GM18951 (cell line): Measurements from ENCODE around the gene OSBPL10.

ENCODE experiments used
- POLR2A ChIP-seq: IDR thresholded peaks from 4 replicates; pipeline ENCODE4 v1.6.1; 2011; ENCODE audit warnings: mild to moderate bottlenecking; ENCODE audit not compliant: insufficient read length, insufficient read depth; ENCODE audit errors: extremely low read depth
- in situ Hi-C: fragments of 300-500 bp; cut with MboI; formaldehyde crosslinking; loops from one replicate; pipeline ENCODE4 v1.12.0; 2022; ENCODE audit warnings: low sequenced_read_pairs, mixed read lengths, inconsistent platforms; ENCODE audit not compliant: unreplicated experiment

Gene OSBPL10

DNA sequence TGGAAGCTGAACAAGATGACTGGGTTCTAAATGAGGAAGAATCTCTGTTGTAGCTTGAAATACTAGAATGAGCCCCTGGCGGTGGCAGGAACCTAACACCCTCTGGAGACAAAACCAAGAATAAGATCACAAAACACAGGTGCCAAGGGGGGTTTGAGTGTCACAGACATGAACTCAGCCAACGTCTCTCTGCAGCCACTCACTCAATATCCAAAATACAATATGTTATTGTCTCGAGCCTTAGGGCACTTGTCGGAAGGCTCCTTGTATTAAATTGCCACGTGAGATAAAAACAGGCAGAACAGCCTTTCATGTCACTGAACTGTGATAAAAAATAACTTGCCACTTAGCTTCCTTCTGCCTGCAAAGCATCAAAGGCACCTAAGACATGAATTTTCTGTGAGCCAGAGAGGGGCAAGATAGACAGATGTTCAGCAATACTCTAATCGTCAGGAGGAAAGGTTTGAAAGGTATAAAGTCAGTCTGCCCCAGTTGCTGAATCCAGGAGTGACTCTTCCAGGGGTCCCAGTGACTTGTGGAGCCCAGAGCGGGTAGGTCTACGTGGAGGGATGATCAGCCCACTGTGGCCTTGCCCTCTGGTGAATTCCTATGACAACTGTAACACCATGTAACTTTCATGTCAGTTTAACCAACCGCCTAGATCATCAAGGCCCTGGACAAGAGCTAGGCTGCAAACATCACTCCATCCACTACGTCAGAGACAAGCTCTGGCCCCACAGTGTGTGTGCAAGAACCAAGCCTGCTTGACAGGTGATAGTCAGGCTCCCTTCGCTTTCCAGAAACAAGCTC, 165.2 kb downstream of the OSBPL10 start:
- no peak for TF ChIP-seq POLR2A

DNA sequence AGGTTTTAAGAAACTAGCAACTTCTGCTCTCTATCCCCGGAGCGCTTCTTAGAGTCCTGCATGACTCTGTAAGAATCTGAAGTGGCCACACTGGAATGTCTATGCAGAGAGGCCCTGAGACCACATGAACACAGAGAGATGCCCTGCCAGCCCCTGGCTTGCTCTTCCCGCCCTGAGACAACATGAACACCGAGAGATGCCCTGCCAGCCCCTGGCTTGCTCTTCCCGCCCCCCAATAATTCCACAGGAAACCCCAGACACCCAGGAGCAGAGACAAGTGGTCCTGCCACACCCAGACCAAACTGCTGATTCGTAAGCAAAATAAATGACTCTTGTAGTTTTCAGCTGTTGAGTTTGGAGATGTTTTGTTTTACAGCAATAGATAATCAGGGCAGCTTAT, 166.1 kb downstream of the OSBPL10 start:
- in situ Hi-C loops: no loop called here
- no peak for TF ChIP-seq POLR2A

More for the DNA sequence above, 165.2 kb downstream of the OSBPL10 start:
- in situ Hi-C loops: no loop called here

DNA sequence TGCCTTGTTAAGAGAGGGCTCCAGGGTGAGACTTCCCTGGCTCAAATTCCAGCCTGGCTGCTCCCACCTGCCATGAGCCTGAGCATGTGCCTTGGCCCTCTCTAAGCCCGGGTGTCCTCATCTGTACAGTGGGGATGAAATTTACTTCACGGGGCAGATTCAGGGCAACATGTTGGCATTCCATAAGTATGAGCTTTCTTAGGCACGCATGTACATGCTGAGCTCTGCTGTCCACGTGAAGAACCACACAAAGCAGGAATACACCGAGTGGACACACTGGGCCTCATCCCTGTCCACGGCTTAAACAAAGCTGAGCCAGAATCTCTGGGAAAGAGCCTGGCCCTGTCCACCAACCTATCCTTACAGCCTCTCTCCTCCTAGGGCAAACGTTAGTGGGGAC, 167.4 kb downstream of the OSBPL10 start:
- no peak for TF ChIP-seq POLR2A
- in situ Hi-C loops: no loop called here

DNA sequence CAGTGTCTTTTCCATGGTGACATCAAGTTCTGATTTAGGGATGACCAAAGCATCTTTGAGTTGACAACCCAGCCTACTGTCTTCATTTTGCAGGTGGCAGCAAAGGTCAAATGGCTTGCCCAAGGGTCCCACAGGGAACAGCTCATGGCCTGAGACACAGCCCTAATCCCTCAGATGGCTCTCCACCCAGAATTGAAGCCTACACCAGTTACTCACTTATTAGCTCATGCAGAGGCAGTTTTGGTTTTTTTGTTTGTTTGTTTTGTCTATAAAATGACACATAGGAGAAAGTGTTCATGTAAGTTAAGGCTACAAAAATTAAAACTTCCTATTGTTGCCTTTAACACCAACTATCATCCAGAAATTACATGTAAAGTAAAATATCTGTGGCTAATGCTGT, 167.9 kb downstream of the OSBPL10 start:
- in situ Hi-C loops: no loop called here
- no peak for TF ChIP-seq POLR2A

DNA sequence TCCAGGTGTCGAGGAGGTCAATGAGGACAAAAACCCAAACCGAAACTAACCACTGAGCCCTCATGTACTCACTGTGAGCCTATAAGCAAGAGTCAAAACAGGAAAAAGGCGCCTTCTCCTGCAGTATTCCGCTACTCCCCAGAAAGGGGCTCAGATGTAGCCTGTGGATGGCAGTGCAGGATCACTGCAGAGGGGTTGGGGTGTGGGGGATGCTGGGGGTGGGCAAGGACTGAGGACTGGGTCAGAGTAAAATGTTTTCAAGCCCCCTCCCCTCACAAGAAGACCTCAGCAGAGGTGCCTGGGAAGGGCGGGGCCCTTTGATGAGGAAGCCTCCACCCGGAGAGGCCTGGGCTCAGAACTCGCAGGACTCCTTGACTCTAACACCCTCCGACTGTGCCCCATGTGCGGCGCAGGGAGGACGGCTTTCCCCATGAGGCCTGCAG, 170.1 kb downstream of the OSBPL10 start:
- no peak for TF ChIP-seq POLR2A
- in situ Hi-C loops: no loop called here

DNA sequence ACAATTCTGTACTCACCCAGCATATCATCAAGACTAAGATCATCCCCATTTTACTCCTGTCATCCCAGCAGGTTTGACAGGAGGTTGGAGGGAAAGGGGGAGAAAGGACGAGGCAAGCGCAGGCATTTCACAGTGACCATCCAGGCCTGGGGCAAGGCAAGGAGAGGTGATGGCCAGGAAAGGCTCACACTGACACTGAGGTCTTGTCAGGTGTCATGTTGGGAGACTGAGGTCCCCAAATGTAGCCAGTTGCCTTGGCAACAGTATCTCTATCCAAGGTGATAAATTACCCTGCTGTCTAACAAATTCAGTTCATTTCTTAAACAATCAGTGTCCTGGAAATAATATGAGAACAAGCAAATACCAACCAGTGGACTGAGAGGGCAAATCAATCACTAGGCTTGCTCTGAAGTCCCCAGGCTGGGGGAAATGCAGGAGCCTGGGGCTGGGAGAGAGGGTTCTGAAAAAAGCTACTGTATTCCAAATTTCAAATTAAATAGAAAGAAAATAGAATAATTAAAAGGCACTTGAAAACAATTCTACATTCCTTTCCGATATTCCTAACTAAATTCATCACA, 172.8 kb downstream of the OSBPL10 start:
- in situ Hi-C loops: no loop called here
- no peak for TF ChIP-seq POLR2A

DNA sequence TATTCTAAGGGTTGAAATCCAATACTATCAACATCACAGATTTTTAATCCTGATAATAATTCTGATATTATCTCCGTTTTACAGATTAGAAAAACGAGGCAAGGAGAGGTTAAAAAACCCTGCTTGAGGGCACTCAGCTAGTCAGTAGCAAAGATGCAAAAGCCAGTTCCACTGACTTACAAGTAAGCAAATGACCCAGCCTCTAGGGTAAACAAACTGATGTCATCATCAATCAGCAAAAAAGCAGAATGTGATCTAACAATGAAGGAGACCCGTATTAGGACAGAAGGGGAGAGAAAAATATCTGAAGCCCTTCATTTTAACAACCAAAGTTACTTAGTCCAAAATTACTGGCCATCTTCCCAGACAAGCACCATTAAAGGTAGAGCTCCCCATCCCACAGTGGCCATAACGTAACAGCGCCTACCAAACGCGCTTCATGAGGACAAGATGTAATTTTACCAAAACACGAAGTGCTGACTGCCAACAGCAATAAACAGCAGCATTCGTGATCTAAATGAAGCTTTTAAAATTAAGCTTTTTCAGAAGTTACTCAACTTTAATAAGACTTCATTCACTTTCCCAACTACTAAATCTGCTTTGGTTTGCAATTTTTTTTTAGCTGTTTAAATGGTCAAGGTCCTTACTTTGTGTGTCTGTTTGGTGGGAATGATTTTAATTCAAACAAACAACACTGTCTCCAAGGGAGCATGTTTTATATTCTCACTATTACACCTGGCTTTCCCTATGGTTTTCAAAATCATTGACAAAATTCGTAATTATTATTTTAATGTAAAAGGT, 176.6 kb downstream of the OSBPL10 start:
- TF ChIP-seq POLR2A: no peak
- in situ Hi-C loops: no loop called here

DNA sequence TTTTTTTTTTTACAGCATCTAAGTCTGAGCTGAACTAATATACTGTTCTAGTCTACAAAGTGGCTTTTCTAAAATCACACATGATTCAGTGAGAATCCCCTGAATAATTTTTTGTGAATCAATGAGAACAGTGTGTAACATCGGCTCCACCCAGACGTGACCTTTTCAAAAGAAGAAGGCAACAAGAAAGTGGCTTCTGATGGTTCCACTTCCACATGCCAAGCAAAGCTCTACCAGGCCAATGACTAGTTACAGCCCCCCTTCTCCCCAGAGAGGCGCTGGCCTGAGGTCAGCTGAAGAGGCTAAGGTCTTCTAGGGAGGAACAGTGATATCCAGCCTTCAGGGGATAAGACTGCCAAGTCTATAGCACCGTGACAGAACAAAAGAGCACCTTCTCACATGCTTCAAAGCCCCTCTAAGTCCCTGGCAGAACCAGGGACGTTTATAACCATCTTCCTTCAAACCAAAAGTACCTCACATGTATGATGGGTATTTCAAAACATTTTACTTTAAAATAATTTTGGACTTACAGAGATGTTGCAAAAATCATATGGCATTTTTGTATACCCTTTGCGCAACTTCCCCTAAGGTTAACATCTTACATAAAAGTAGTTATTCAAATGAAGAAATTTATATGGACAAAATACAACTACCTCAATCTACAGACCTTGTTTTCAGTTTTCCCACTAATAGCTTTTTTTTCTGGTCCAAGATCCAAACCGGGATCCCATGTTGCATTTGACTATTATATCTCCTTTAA, 177.9 kb downstream of the OSBPL10 start:
- TF ChIP-seq POLR2A: no peak
- in situ Hi-C loops: no loop called here

DNA sequence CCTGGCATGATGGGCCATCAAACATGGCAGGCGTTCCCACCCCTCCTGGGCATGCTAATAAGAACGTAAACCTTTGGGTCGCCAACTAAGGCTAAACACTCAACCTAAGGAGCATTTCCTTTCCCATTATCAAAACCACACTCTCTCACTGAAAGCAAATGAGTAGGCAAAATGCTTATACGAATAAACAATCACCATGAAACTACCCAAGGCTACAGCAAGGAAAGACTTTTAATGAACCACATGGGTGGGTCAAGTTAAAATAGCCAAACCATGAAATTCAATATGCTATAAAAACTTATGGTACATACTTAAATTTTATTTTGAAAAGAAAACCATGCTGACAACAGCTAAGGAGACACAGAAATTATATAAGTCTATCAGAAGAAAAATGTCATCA, 180.6 kb downstream of the OSBPL10 start:
- TF ChIP-seq POLR2A: no peak
- in situ Hi-C loops: no loop called here

DNA sequence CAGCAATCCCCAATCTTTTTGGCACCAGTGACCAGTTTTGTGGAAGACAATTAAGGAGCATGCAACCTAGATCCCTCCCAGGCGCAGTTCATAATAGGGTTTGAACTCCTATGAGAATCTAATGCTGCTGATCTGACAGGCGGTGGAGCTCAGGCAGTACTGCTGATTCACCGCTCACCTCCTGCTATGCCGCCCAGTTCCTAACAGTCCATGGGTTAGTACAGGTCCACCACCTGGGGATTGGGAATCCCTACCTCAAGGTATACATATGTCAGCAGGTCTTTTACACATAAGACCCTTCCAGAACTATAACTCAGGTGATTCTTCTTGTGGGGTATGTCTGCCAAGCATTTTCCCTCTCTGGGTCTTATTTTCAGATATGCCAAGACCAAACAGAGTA, 182.2 kb downstream of the OSBPL10 start:
- in situ Hi-C loops: no loop called here

DNA sequence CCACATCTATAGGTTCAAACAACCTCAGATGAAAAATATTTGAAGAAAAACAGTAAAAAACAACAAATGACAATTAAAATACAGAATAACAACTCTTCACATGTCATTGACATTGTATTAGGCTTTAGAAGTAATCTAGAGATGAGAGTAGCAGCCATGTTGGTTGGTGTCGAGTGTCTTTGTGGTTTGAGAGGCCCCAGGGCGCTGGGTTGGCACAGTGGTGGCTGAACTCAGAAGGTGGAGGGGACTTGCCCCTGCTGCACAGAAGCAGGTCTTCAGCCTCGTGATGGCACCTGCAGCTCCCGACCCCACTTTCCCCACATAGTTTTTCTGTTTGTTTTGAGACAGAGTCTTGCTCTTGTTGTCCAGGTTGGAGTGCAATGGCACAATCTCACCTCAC, 187.2 kb downstream of the OSBPL10 start:
- in situ Hi-C loops: no loop called here
- no peak for TF ChIP-seq POLR2A

More for the DNA sequence above, 182.2 kb downstream of the OSBPL10 start:
- no peak for TF ChIP-seq POLR2A

DNA sequence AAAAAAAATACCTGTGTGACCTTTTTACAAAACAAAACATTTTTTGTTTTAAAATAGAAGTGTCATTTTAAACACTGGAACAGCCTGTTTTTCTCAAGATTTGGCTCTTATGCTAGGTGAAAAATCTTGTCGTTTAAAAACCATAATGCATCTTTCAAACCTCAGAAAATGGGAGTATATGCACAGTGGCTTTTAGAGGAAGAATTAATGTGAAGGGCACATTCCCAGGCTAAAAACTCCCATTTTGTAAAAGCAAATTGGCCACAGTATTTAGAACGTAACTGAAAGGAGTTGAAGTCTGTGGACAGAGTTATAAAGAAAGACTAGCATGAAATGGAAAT, 190.0 kb downstream of the OSBPL10 start:
- TF ChIP-seq POLR2A: no peak
- in situ Hi-C loops: no loop called here
